Muscle layer of colon (tissue), 2 donors: ENCODE data around the gene KCNAB1.

Experiments
- H3K27ac ChIP-seq: one replicate; pipeline ENCODE4 v1.7.0; 2013; ENCODE audit warnings: low read depth, mild to moderate bottlenecking, low read length, moderate library complexity
- H3K27me3 ChIP-seq, 2 donors: one replicate each; pipeline ENCODE4 v1.7.0; 2013; ENCODE audit warnings: low read length in 2 of 2, mild to moderate bottlenecking in 2 of 2; ENCODE audit not compliant: insufficient read depth in 2 of 2, control insufficient read depth in 1 of 2
- H3K36me3 ChIP-seq: one replicate; pipeline ENCODE4 v1.7.0; 2013; ENCODE audit warnings: mild to moderate bottlenecking, low read length; ENCODE audit not compliant: insufficient read depth
- H3K4me1 ChIP-seq: one replicate; pipeline ENCODE4 v1.7.0; 2013; ENCODE audit warnings: mild to moderate bottlenecking, low read length; ENCODE audit not compliant: insufficient read depth
- H3K4me3 ChIP-seq, 2 donors: one replicate each; pipeline ENCODE4 v1.7.0; 2013; ENCODE audit warnings: low read length in 2 of 2, low read depth in 1 of 2, mild to moderate bottlenecking in 1 of 2, moderate library complexity in 1 of 2
- H3K9ac ChIP-seq: one replicate; pipeline ENCODE4 v1.7.0; 2013; ENCODE audit warnings: low read length
- H3K9me3 ChIP-seq: one replicate; pipeline ENCODE4 v1.7.0; 2013; ENCODE audit warnings: mild to moderate bottlenecking, low read length
- donor health status: abdominal sarcoma.
- donor health status: Adenocarcinoma of cecum.

Gene KCNAB1

GRCh38 chr3:156576051-156576450 lies 455.7 kb downstream of the KCNAB1 start:
- Histone ChIP-seq H3K9ac (no peak overlapping the region), H3K27me3 (no peaks in the 10 kb centered on the region), H3K4me1 (peaks cover 13% of the 10 kb centered on the region), H3K27ac (no peak overlapping the region), H3K36me3 (no peaks in the 10 kb centered on the region), H3K4me3 (no peak overlapping the region), H3K9me3 (no peaks in the 10 kb centered on the region)

- H3K36me3 ChIP-seq = no peaks in the 10 kb centered on the region
- H3K4me3 ChIP-seq = no peak overlapping the region
- H3K4me1 ChIP-seq = peaks cover 13% of the 10 kb centered on the region
- H3K27me3 ChIP-seq = no peaks in the 10 kb centered on the region
- H3K27ac ChIP-seq = no peak overlapping the region
- H3K9me3 ChIP-seq = no peaks in the 10 kb centered on the region
- H3K9ac ChIP-seq = no peak overlapping the region
Measured at GRCh38 chr3:156576651-156577348, 456.4 kb downstream of the KCNAB1 start.

- no peak overlapping the region for H3K4me3 ChIP-seq
- no peak overlapping the region for H3K27ac ChIP-seq
Measured at GRCh38 chr3:156577736-156578135, 457.4 kb downstream of the KCNAB1 start.

GRCh38 chr3:156579427-156579851 lies 459.1 kb downstream of the KCNAB1 start:
- no peaks in the 10 kb centered on the region for H3K36me3 ChIP-seq
- no peaks in the 10 kb centered on the region for H3K27me3 ChIP-seq

More at GRCh38 chr3:156577736-156578135, 457.4 kb downstream of the KCNAB1 start:
- no peaks in the 10 kb centered on the region for H3K27me3 ChIP-seq
- H3K4me1 ChIP-seq = peaks cover 13% of the 10 kb centered on the region
- no peak overlapping the region for H3K9ac ChIP-seq
- H3K36me3 ChIP-seq = no peaks in the 10 kb centered on the region
- H3K9me3 ChIP-seq = no peaks in the 10 kb centered on the region

GRCh38 chr3:156581033-156581432 lies 460.7 kb downstream of the KCNAB1 start:
- Histone ChIP-seq H3K36me3 (no peaks in the 10 kb centered on the region), H3K9ac (no peak overlapping the region), H3K9me3 (no peaks in the 10 kb centered on the region), H3K4me1 (no peaks in the 10 kb centered on the region), H3K4me3 (no peak overlapping the region), H3K27ac (no peak overlapping the region), H3K27me3 (no peaks in the 10 kb centered on the region)

More at GRCh38 chr3:156579427-156579851, 459.1 kb downstream of the KCNAB1 start:
- no peak overlapping the region for H3K4me3 ChIP-seq
- H3K9ac ChIP-seq = no peak overlapping the region
- no peak overlapping the region for H3K27ac ChIP-seq
- peaks cover 13% of the 10 kb centered on the region for H3K4me1 ChIP-seq
- no peaks in the 10 kb centered on the region for H3K9me3 ChIP-seq

- H3K9me3 ChIP-seq = no peaks in the 10 kb centered on the region
- H3K9ac ChIP-seq = no peak overlapping the region
- H3K4me1 ChIP-seq = no peaks in the 10 kb centered on the region
- no peak overlapping the region for H3K27ac ChIP-seq
- H3K36me3 ChIP-seq = no peaks in the 10 kb centered on the region
- H3K27me3 ChIP-seq = no peaks in the 10 kb centered on the region
- no peak overlapping the region for H3K4me3 ChIP-seq
Measured at GRCh38 chr3:156581954-156582353, 461.6 kb downstream of the KCNAB1 start.

- H3K4me1 ChIP-seq = no peaks in the 10 kb centered on the region
- no peaks in the 10 kb centered on the region for H3K27me3 ChIP-seq
- no peak overlapping the region for H3K4me3 ChIP-seq
Measured at GRCh38 chr3:156582532-156583183, 462.3 kb downstream of the KCNAB1 start.

DNA sequence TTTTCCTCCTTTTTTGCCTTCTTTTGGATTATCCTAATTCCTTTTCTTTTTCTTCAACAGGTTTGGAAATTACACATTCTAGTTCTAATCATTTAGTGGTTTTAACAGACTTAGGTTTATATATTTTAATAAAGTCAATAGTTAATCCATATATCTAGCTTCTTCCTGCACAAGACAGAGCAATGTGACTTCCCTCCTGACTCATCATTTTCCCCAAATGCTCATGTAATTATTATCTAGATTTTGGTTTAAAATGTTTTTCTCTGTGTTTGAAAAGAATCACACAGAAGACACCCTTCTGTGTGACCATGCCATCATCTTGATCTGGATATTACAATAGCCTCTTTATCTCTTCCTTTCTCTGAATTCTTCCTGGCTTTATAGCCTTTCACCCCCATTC lies 463.1 kb downstream of the KCNAB1 start:
- Histone ChIP-seq H3K27me3 (no peaks in the 10 kb centered on the region), H3K4me1 (no peaks in the 10 kb centered on the region), H3K36me3 (no peaks in the 10 kb centered on the region), H3K9me3 (no peaks in the 10 kb centered on the region), H3K9ac (no peak overlapping the region), H3K27ac (no peak overlapping the region), H3K4me3 (no peak overlapping the region)

More at GRCh38 chr3:156582532-156583183, 462.3 kb downstream of the KCNAB1 start:
- Histone ChIP-seq H3K27ac (no peak overlapping the region), H3K9me3 (no peaks in the 10 kb centered on the region), H3K36me3 (no peaks in the 10 kb centered on the region), H3K9ac (no peak overlapping the region)

GRCh38 chr3:156586905-156587759 lies 466.8 kb downstream of the KCNAB1 start:
- H3K27ac ChIP-seq = no peak overlapping the region
- H3K27me3 ChIP-seq = no peaks in the 10 kb centered on the region
- H3K4me3 ChIP-seq = no peak overlapping the region
- no peaks in the 10 kb centered on the region for H3K9me3 ChIP-seq
- no peaks in the 10 kb centered on the region for H3K4me1 ChIP-seq
- no peaks in the 10 kb centered on the region for H3K36me3 ChIP-seq
- no peak overlapping the region for H3K9ac ChIP-seq

DNA sequence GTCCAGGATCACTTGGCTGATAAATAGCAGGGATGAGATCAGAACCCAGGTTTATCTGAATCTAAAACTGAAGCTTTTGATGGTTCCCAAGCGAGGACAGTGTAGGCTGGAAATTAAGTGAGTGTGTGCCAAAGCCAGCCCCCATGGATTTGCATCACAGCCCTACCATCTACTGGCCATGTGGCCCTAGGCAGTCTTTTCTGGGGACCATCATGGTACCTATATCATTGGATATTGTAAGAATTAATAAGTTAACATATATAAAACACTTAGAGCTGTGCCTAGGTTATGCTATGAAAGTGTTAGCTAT lies 467.3 kb downstream of the KCNAB1 start:
- no peak overlapping the region for H3K27ac ChIP-seq
- no peak overlapping the region for H3K9ac ChIP-seq
- H3K36me3 ChIP-seq = no peaks in the 10 kb centered on the region
- H3K27me3 ChIP-seq = no peaks in the 10 kb centered on the region
- no peaks in the 10 kb centered on the region for H3K4me1 ChIP-seq
- H3K9me3 ChIP-seq = no peaks in the 10 kb centered on the region
- no peak overlapping the region for H3K4me3 ChIP-seq
